H1 (cell line): ENCODE data around the gene RUFY3.

Experiments
- EP300 ChIP-seq, 2 experiments: IDR thresholded peaks; 1 replicate in 1 of 2; 2 replicates in 1 of 2; pipeline ENCODE4 v1.6.1; 2011 to 2012; ENCODE audit warnings: low read depth in 2 of 2, low read length in 2 of 2, mild to moderate bottlenecking in 2 of 2, borderline replicate concordance in 1 of 2, inconsistent platforms in 1 of 2, moderate library complexity in 1 of 2
- EZH2 ChIP-seq: fragments of 200-600 bp; sonication (generic); IDR thresholded peaks from 2 replicates; pipeline ENCODE4 v1.7.1; 2012; ENCODE audit warnings: low read depth, mild to moderate bottlenecking, moderate library complexity, low read length, inconsistent platforms; ENCODE audit not compliant: severe bottlenecking
- GTF2F1 ChIP-seq: IDR thresholded peaks from 2 replicates; pipeline ENCODE4 v1.6.1; 2012; ENCODE audit warnings: low read depth, low read length, improper control_type of control experiment, borderline replicate concordance
- RBBP5 ChIP-seq: IDR thresholded peaks from 2 replicates; pipeline ENCODE4 v1.7.1; 2012; ENCODE audit warnings: low read depth, mild to moderate bottlenecking, inconsistent platforms, low read length, moderate library complexity, borderline replicate concordance
- RXRA ChIP-seq: IDR thresholded peaks from 2 replicates; pipeline ENCODE4 v1.6.1; 2011; ENCODE audit warnings: low read depth, mild to moderate bottlenecking, low read length, moderate library complexity; ENCODE audit not compliant: insufficient read depth
- SIX5 ChIP-seq: IDR thresholded peaks from 2 replicates; pipeline ENCODE4 v1.6.1; 2011; ENCODE audit warnings: mild to moderate bottlenecking, low read depth, low read length
- SP1 ChIP-seq: IDR thresholded peaks from 2 replicates; pipeline ENCODE4 v1.6.1; 2011; ENCODE audit warnings: low read depth, low read length
- SUZ12 ChIP-seq: fragments of 200-600 bp; sonication (generic); IDR thresholded peaks from 2 replicates; pipeline ENCODE4 v1.6.1; 2012; ENCODE audit warnings: mild to moderate bottlenecking, inconsistent platforms, low read length, moderate library complexity, mixed read lengths
- TBP ChIP-seq: IDR thresholded peaks from 2 replicates; pipeline ENCODE4 v1.6.1; 2011; ENCODE audit warnings: low read depth, low read length, improper control_type of control experiment
- TCF12 ChIP-seq: IDR thresholded peaks from 2 replicates; pipeline ENCODE4 v1.6.1; 2011; ENCODE audit warnings: low read depth, mild to moderate bottlenecking, low read length
- TF ChIP-seq, protein P1 (sequence below), 3 experiments: IDR thresholded peaks; 1 replicate in 2 of 3; 2 replicates in 1 of 3; pipeline versions ENCODE4 v1.5.1 to v1.6.1; 2011; ENCODE audit warnings: low read length in 3 of 3, mild to moderate bottlenecking in 3 of 3, inconsistent platforms in 2 of 3, low read depth in 1 of 3, moderate library complexity in 1 of 3; ENCODE audit not compliant: insufficient read depth in 1 of 3; ENCODE audit errors: control extremely low read depth in 1 of 3

DNA sequence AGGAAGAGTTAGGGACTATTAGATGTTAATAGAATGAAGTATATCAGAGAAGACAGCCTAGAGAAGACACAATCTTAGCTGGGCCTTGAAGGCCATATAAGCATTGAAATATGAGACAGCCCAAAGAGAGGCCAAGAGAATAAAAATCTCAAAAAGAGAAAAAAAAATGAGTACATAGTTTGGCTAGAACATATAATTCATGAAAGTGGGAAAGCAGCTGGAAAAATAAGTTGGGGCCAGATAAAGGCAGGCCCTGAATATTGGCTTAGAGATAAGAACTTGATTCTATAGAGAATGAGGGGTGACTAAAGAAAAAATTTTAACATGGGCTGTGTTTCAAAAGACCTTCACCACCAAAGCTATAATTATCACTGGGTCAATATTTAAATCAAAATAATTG, 40.8 kb upstream of the RUFY3 start:
- no peak for TF ChIP-seq EZH2
- no peak for TF ChIP-seq SP1
- TF ChIP-seq, protein P1, sequence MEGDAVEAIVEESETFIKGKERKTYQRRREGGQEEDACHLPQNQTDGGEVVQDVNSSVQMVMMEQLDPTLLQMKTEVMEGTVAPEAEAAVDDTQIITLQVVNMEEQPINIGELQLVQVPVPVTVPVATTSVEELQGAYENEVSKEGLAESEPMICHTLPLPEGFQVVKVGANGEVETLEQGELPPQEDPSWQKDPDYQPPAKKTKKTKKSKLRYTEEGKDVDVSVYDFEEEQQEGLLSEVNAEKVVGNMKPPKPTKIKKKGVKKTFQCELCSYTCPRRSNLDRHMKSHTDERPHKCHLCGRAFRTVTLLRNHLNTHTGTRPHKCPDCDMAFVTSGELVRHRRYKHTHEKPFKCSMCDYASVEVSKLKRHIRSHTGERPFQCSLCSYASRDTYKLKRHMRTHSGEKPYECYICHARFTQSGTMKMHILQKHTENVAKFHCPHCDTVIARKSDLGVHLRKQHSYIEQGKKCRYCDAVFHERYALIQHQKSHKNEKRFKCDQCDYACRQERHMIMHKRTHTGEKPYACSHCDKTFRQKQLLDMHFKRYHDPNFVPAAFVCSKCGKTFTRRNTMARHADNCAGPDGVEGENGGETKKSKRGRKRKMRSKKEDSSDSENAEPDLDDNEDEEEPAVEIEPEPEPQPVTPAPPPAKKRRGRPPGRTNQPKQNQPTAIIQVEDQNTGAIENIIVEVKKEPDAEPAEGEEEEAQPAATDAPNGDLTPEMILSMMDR (IDR thresholded peaks at IDR 0.05; ENCODE audit: control extremely low read depth in 1 of 3, insufficient read depth in 1 of 3, low read depth in 1 of 3, low read length in 3 of 3): no peak
- TF ChIP-seq SIX5: no peak
- no peak for TF ChIP-seq EP300 (IDR thresholded peaks at IDR 0.05; ENCODE audit: borderline replicate concordance in 1 of 2, low read depth in 2 of 2, low read length in 2 of 2)
- no peak for TF ChIP-seq RXRA
- TF ChIP-seq TBP: no peak
- TF ChIP-seq RBBP5: no peak
- TF ChIP-seq TCF12: no peak
- TF ChIP-seq GTF2F1: no peak
- TF ChIP-seq SUZ12: no peak
